ENCODE data around the gene SLC6A2. TPM values are rescaled to one million over a fixed set of nuclear protein-coding genes. Genes with fewer than 3 reads are reported as not detected.

The SLC6A2 gene
- total and polyA plus RNA-seq, 2 of the 13 experiments (the other 11 are each of a cell fraction or from before 2014, with no cell fraction given): 0.62 to 0.66 TPM

DNA sequence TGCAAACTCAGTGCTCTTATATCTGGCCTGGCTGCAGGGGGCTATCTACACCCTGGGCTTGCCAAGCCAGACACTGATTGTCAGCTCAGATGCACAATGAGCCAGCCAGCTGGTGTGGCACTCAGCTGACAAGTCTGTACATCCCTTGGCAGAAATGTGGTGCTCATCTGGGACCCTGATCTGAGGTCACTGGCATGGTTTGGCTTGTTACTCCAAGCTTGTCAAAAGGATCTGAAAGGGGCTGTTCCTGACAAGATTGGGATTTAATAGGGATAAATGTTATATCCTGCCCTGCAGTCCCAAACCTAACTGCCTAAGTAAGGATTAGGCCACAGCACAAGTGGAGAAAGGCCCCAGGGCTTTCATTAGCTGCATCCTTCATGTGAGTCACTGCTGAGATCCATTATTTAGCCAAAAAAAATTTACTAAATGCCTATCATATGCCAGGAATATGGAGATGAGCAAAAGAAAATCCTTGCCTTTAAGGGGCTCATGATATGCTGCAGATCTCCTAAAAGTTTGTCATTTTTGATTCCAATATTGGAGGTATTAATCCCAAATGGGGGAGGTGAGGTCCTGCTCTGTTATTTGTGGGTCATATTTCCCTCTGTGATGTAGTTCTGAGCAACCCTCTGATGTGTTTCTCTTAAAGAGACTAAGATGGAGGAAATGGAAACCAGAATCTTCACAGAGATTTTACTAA lies 6.3 kb downstream of the SLC6A2 start (continued):
- TF ChIP-seq, protein P1, sequence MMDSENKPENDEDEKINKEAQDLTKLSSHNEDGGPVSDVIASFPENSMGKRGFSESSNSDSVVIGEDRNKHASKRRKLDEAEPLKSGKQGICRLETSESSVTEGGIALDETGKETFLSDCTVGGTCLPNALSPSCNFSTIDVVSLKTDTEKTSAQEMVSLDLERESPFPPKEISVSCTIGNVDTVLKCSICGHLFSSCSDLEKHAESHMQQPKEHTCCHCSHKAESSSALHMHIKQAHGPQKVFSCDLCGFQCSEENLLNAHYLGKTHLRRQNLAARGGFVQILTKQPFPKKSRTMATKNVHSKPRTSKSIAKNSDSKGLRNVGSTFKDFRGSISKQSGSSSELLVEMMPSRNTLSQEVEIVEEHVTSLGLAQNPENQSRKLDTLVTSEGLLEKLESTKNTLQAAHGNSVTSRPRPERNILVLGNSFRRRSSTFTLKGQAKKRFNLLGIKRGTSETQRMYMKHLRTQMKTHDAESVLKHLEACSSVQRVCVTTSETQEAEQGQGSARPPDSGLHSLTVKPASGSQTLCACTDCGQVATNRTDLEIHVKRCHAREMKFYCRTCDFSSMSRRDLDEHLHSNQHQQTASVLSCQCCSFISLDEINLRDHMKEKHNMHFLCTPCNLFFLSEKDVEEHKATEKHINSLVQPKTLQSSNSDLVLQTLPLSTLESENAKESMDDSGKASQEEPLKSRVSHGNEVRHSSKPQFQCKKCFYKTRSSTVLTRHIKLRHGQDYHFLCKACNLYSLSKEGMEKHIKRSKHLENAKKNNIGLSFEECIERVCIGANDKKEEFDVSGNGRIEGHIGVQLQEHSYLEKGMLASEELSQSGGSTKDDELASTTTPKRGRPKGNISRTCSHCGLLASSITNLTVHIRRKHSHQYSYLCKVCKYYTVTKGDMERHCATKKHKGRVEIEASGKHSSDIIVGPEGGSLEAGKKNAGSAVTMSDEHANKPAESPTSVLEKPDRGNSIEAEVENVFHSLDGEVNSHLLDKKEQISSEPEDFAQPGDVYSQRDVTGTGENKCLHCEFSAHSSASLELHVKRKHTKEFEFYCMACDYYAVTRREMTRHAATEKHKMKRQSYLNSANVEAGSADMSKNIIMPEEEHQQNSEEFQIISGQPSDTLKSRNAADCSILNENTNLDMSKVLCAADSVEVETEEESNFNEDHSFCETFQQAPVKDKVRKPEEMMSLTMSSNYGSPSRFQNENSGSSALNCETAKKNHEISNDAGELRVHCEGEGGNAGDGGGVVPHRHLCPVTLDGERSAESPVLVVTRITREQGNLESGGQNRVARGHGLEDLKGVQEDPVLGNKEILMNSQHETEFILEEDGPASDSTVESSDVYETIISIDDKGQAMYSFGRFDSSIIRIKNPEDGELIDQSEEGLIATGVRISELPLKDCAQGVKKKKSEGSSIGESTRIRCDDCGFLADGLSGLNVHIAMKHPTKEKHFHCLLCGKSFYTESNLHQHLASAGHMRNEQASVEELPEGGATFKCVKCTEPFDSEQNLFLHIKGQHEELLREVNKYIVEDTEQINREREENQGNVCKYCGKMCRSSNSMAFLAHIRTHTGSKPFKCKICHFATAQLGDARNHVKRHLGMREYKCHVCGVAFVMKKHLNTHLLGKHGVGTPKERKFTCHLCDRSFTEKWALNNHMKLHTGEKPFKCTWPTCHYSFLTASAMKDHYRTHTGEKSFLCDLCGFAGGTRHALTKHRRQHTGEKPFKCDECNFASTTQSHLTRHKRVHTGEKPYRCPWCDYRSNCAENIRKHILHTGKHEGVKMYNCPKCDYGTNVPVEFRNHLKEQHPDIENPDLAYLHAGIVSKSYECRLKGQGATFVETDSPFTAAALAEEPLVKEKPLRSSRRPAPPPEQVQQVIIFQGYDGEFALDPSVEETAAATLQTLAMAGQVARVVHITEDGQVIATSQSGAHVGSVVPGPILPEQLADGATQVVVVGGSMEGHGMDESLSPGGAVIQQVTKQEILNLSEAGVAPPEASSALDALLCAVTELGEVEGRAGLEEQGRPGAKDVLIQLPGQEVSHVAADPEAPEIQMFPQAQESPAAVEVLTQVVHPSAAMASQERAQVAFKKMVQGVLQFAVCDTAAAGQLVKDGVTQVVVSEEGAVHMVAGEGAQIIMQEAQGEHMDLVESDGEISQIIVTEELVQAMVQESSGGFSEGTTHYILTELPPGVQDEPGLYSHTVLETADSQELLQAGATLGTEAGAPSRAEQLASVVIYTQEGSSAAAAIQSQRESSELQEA (CRISPR knock-in tag; IDR thresholded peaks at IDR 0.05; ENCODE audit: not compliant biosample characterization): no peak
- TF ChIP-seq MXD4 (CRISPR knock-in tag; IDR thresholded peaks at IDR 0.05) (no peak), RCOR2 (CRISPR knock-in tag; IDR thresholded peaks at IDR 0.05) (no peak), SYNCRIP (IDR thresholded peaks at IDR 0.05; ENCODE audit: insufficient read depth, low read depth, low read length) (no peak), U2AF1 (optimal IDR thresholded peaks at IDR 0.05; ENCODE audit: low read depth, low read length) (no peak), NR1H2 (CRISPR knock-in tag; IDR thresholded peaks at IDR 0.05; ENCODE audit: borderline replicate concordance, low read depth) (no peak)
